Iris pigment epithelial cell (primary cell): ENCODE data around the gene RCBTB1.
A peak's percentile ranks its signal among the peaks of the same experiment; 100 is the strongest.
"Not testable (repeated sequence)": the region's sequence is repeated elsewhere in the genome, so short reads cannot be mapped to it uniquely, and the experiment has no call there.

ENCODE experiments used
- DNase-seq: peaks from one replicate; pipeline ENCODE4 v3.0.0-alpha.2; 2011; ENCODE audit warnings: low read depth

The RCBTB1 gene

GRCh38 chr13:49604570-49604969 lies 19.2 kb upstream of the RCBTB1 start:
- peak; percentile 24 for DNase-seq

- DNase-seq, result not testable (repeated sequence)
Measured at GRCh38 chr13:49602615-49603014, 17.3 kb upstream of the RCBTB1 start.

GRCh38 chr13:49602005-49602404 lies 16.6 kb upstream of the RCBTB1 start:
- no peak for DNase-seq

GRCh38 chr13:49597043-49597641 lies 11.8 kb upstream of the RCBTB1 start:
- no peak for DNase-seq

- no peak for DNase-seq
Measured at GRCh38 chr13:49596221-49596620, 10.9 kb upstream of the RCBTB1 start.

GRCh38 chr13:49594576-49594975 lies 9.2 kb upstream of the RCBTB1 start:
- DNase-seq, result no peak

GRCh38 chr13:49593876-49594275 lies 8.5 kb upstream of the RCBTB1 start:
- DNase-seq, result not testable (repeated sequence)

- not testable (repeated sequence) for DNase-seq
Measured at GRCh38 chr13:49590714-49591113, 5.4 kb upstream of the RCBTB1 start.

GRCh38 chr13:49587311-49587847 lies 2.0 kb upstream of the RCBTB1 start:
- DNase-seq, result peak; percentile 80

GRCh38 chr13:49586717-49587116 lies 1.4 kb upstream of the RCBTB1 start:
- no peak for DNase-seq

- DNase-seq, result peak; percentile 14
Measured at GRCh38 chr13:49584771-49585182, 581 bp downstream of the RCBTB1 start.

- no peak for DNase-seq
Measured at GRCh38 chr13:49580980-49581680, 4.2 kb downstream of the RCBTB1 start.

- DNase-seq, result no peak
Measured at GRCh38 chr13:49579501-49579900, 5.9 kb downstream of the RCBTB1 start.

GRCh38 chr13:49571299-49572240 lies 13.8 kb downstream of the RCBTB1 start:
- no peak for DNase-seq

GRCh38 chr13:49569993-49570689 lies 15.2 kb downstream of the RCBTB1 start:
- DNase-seq, result peak; percentile 34

- no peak for DNase-seq
Measured at GRCh38 chr13:49567491-49567890, 17.9 kb downstream of the RCBTB1 start.

- no peak for DNase-seq
Measured at GRCh38 chr13:49566461-49566860, 18.9 kb downstream of the RCBTB1 start.

GRCh38 chr13:49565461-49565860 lies 19.9 kb downstream of the RCBTB1 start:
- DNase-seq, result not testable (repeated sequence)

- DNase-seq, result peak; percentile 67
Measured at GRCh38 chr13:49563516-49563915, 21.8 kb downstream of the RCBTB1 start.

GRCh38 chr13:49561062-49561410 lies 24.3 kb downstream of the RCBTB1 start:
- peak; percentile 36 for DNase-seq

GRCh38 chr13:49560270-49561061 lies 24.9 kb downstream of the RCBTB1 start:
- DNase-seq, result peak; percentile 87
